Lower leg skin (tissue), 3 donors: ENCODE results near the gene OMP.

ENCODE experiments used
- CTCF ChIP-seq, 3 donors: fragments of 450-650 bp; IDR thresholded peaks; one replicate each; pipeline ENCODE4 v1.5.1; 2016; ENCODE audit warnings: antibody characterized with exemption in 3 of 3, mild to moderate bottlenecking in 3 of 3, moderate library complexity in 2 of 3
- POLR2A ChIP-seq, 2 donors: fragments of 450-650 bp; IDR thresholded peaks; one replicate each; pipeline ENCODE4 v1.6.1; 2016 to 2017; ENCODE audit warnings: antibody characterized with exemption in 2 of 2, mild to moderate bottlenecking in 1 of 2, moderate library complexity in 1 of 2

DNA sequence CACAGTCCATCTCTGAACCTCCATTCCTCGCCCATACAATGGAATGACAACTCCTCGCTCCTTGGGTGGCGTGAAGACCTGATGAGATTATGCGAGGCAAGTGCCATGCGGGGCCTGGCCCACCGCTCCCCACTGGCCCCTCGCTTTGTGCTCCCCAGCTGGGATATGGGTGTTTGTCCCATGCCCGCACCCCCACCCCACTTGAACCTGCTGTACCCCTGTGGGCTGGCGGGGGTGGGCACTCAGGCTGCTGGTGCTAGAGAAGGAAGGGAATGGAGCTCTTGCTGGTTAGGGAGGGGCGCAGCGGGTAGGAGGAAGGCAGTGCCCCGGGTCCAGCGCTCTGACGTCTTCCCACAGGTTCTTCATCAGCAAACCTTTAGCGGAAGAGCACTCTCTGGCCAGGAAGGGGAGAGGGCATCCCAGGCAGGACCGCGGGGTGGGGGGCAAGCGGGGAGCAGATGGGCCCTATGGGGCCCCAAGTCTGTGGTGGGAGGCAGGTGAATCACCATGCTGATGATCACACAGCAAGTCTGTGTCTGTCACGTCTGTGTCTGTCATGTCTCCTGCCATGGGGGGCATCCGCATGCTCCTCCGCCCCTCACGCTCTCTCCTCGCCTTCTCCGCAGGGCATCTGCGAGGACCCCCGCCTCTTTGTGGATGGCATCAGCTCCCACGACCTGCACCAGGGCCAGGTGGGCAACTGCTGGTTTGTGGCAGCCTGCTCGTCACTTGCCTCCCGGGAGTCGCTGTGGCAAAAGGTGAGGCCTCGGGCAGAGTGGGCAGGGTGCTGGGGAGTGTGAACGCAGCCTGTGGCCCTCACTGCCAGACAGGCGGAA, 9.4 kb upstream of the OMP start:
- TF ChIP-seq CTCF (IDR thresholded peaks at IDR 0.05), result no peak
- no peak for TF ChIP-seq POLR2A (IDR thresholded peaks at IDR 0.05)
